Hepatic stellate cell (primary cell): ENCODE results near the gene BEND6.
A peak's percentile ranks its signal among the peaks of the same experiment; 100 is the strongest.

ENCODE experiments used
- DNase-seq: peaks from one replicate; pipeline ENCODE4 v3.0.0; 2011; ENCODE audit warnings: low spot score

BEND6 gene, protein sequence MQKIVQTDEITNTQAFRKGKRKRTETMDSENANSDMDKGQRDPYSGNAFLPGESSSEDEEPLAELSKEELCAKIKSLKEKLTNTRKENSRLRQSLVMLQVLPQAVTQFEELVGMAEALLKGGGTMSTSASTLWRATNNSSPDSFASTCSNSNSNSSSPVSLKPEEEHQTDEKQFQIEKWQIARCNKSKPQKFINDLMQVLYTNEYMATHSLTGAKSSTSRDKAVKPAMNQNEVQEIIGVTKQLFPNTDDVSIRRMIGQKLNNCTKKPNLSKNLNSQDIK

GRCh38 chr6:56954403-56955170 lies at the start of gene BEND6:
Gene BEND6 (plus strand): TSS chr6:56955107. CDS start chr6:56981811, 26,704 bp downstream.
- peak; percentile 75 for DNase-seq

- no peak for DNase-seq
These were observed 49.5 kb upstream of the BEND6 start for GRCh38 chr6:56905378-56905777.

DNA sequence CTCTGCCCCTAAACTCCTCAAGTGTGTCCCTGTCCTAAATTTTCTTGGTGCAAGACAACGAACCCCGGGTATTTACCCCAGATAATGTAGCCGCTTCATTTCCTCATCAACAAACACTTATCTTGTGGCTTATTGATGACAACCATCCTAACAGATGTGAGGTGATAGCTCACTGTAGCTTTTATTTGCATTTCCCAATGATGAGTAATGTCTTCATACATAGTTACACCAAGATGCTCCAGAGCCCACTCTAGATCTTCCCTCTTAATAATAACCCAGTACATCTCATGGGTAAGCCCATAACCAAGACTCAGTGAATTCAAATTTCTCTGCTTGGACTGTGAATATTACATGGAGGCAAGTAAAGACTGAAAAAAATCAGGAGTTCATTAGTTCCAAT lies 48.2 kb upstream of the BEND6 start:
- no peak for DNase-seq

GRCh38 chr6:56909115-56909907 lies 45.6 kb upstream of the BEND6 start:
- no peak for DNase-seq

GRCh38 chr6:56911847-56912246 lies 43.1 kb upstream of the BEND6 start:
- peak; percentile 29 for DNase-seq

DNA sequence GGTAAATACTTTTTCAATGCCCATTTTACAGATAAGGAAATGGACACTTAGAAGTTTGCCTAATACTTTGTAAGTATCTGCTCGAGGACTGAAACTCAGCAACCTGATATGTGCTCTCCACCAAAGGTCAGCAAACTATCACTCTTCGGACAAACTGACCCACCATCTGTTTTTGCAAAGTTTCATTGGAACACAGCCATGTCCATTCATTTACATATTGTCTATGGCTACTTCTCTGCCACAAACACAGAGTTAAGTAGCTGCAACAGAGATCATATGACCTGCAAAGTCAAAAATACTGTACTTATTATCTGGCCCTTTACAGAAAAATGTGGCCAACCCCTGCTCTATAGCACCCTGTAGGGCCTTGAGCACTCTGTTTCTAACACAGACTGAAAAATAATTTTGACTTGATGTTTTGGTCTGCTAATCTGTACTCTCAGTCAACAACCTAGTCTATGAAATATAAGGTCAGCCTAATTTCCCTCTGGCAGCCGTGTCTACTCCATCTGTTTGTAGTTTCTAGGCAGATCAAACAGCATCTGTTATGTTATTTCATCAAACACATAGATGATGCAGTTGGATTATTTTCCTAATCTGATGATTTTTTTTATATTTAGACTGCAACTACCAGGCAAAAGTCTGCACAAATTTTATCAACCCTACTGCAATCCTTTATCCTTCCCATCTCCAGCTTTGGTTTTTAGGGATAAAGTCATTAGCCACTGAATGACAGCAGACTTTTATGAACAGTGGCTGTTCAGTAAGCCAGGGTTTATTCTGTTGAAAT lies 41.4 kb upstream of the BEND6 start:
- DNase-seq: no peak

DNA sequence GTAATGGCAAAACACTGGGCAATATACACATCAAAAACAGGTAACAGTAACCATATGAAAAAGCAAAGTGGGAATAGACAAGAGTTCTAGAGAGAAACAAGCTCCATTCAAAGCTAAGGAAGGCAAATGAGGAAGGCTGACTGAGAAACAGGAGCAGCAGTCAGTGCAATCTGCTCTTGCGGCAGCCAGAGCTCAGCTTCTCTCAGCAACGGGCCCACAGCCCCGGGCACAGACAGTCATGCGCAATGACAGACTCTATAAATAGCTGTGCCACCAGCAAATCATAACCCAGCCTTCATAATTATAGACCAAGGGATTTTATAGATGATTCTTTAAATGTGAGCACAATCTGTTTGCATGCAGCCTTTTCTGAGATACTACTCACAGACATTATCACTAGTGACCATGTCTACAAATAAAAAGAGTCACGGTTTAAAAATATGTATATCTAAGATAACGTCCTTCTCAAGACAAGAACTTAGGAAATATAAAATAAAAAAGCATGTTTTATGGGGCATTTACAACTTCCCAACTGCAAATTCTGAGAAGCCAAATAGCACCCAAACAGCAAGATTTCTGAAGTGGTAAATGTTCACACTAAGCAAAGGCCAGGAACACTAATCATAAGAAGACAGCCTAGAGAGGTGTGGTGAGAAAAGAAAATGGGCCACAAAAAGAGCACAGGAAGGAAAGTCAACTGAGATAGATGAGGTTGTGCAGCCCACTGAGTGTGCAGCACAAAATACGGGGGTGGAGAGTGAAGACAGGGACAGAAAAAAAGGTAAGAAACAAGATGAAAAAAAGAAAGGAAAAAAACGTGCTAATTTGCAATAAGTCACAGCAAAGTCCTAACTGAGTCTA lies 39.9 kb upstream of the BEND6 start:
- DNase-seq: no peak

GRCh38 chr6:56915832-56916231 lies 39.1 kb upstream of the BEND6 start:
- no peak for DNase-seq

GRCh38 chr6:56916849-56917551 lies 37.9 kb upstream of the BEND6 start:
- DNase-seq: no peak

GRCh38 chr6:56922645-56923044 lies 32.3 kb upstream of the BEND6 start:
- no peak for DNase-seq

DNA sequence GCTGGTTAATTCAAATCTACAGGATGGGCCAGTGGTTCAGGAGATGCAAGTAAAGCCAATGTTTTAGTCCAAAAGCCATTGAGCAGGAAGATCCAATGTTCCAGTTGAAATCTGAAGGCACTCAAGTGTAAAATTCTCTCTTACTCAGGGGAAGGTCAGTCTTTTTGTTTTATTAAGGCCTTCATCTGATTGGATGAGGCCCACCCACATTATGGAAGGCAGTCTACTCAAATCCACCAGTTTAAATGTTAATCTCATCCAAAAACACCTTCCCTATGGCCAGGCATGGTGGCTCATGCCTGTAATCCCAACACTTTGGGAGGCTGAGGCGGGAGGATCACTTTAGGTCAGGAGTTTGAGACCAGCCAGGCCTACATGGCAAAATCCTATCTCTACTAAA lies 31.3 kb upstream of the BEND6 start:
- no peak for DNase-seq

DNA sequence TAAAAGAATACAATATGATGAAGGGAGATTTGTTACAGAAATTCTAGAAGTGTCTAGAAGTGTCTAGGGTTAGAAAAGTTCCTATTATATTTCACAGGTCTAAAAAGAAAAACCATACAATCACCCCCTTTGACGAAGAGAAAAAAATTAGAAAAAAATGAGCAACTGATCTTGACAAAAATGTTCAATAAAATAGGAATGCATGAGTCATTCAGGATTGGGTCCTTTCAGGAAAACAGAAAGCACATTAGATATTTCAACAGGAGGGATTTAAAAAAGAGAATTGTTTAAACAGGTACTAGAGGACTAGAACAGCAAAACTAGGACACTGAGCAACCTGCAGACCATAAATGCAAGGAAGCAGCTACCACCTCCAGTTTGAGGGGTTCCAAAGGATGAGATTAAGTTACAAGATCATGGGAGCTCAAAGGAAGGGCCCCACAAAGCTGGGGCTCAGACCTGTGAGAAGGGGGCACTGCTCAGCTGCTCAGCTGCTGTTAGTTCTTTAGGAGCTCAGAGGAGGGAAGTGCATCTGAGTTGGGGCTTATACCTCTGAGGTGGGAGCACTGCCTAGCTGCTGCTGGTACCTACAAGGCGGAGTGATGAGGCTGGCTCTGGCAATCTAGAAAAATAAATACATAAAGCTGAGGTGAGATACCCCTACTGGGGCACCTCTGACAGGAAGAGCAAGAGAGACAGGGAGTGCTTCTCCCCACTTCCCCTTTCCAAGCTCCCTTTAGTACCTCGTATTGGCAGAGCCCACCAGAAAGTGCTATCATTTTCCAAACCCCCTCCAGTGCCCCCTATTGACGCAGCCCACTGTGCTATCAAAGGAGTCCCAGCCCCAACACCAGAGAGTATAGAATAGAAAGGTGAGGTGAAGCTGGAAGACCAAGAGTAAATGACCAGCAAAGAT lies 27.1 kb upstream of the BEND6 start:
- no peak for DNase-seq

DNA sequence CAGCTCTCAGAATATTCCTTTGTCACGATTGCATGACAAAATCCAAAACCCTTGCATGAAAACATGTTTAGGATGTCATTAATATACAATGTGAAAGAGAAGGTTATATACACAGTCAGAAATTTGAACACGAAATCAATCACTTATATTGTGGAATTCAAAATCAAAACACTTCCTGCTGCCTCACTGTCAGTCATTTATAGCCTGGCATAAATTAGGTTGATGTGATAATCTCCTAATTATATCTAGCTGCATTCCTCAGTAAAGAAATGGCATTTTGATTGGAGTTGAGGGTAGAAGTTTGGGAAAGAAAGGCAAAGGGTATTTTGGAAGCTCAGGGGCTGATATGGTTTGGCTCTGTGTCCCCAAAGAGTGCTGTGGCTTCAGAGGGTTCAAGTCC lies 24.1 kb upstream of the BEND6 start:
- no peak for DNase-seq

DNA sequence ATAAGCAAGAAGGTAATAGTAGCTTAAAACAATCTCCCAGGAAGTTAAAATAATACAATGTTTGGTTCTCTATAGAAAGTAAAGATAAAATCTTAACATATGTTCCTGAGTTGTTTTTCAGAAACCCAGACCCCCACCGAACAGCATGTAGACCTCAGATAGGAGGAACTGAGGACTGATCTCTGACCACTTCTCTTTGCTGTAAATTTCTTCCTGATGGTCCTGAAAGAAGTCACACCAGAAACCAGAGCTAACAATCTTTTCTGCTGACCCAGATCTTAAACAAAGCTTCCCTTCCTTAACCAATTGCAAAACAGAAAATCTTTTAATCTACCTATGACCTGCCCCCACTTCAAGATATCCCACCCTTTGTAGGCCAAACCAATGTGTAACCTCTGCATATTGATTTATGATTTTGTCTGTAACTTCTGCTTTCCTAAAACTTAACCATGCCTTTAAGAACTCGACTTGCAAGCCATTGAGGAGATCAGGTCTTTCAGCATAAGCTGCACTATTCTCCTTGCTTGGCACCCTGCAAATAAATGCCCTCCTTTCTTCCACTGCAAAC lies 21.9 kb upstream of the BEND6 start:
- DNase-seq: no peak

DNA sequence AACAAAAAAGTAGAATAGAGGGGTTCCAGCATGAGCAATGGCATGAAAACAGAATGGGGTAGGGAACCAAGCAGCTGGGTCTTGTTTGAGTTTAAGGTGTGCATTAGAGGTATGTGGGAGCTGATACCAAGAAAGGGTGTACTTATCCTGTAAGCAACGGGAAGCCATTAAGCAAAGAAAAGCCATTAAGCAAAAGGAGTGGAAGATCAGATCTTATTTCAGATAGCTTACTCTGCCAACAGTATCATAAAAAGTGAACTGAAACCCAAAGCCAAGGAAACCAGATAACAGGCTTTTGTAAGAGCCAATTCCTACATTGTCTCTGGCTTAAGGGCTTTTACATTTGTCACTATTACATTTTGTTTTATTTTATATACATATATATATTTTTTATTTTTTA lies 21.3 kb upstream of the BEND6 start:
- DNase-seq: no peak

- DNase-seq: no peak
These were observed 20.0 kb upstream of the BEND6 start for GRCh38 chr6:56934876-56935275.

DNA sequence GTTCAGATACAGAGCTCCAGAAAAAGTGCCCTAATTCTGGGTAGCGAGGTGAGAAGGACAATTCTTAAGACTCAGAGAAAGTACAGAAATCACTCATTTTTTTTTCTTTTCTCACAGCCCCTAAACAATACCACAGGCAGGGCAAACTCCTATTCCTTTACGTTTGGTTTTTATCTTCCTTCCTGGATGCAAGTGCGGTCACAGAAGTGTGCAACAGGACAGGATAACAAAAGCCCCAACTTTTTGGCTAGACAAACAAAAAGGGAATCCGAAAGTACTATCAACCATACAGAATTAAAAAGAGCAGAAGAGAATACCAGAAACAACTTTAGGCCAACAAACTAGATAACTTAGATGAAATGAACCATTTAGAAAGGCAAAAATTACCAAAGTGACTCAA lies 18.4 kb upstream of the BEND6 start:
- no peak for DNase-seq

GRCh38 chr6:56938649-56939191 lies 16.2 kb upstream of the BEND6 start:
- DNase-seq: peak; percentile 53

DNA sequence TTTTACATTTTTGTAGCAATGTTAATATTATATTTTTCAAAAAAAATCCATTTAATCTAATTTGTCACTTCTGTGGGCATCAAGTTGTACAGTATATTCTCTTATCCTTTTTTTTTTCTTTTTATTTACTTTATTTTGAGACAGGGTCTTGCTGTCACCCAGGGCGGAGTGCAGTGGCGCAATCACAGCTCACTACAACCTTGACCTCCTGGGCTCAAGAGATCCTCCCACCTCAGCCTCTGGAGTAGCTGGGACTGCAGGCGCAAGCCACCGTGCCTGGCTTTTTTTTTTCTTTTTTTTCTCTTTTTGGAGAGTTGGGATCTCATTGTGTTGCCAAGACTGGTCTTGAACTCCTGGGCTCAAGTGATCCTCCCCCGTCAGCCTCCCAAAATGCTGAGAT lies 14.4 kb upstream of the BEND6 start:
- DNase-seq: no peak
